ENCODE results near the gene ADCK2.
"Not testable (repeated sequence)": the region's sequence is repeated elsewhere in the genome, so short reads cannot be mapped to it uniquely, and the experiment has no call there.

Gene ADCK2

GRCh38 chr7:140696680-140697446, 24.1 kb downstream of the ADCK2 start, which contains the start of gene NDUFB2:
NDUFB2 (plus strand) TSS chr7:140696708; CDS start chr7:140696745, 37 bp downstream.
- DNase-seq, result peak; percentile 79

DNA sequence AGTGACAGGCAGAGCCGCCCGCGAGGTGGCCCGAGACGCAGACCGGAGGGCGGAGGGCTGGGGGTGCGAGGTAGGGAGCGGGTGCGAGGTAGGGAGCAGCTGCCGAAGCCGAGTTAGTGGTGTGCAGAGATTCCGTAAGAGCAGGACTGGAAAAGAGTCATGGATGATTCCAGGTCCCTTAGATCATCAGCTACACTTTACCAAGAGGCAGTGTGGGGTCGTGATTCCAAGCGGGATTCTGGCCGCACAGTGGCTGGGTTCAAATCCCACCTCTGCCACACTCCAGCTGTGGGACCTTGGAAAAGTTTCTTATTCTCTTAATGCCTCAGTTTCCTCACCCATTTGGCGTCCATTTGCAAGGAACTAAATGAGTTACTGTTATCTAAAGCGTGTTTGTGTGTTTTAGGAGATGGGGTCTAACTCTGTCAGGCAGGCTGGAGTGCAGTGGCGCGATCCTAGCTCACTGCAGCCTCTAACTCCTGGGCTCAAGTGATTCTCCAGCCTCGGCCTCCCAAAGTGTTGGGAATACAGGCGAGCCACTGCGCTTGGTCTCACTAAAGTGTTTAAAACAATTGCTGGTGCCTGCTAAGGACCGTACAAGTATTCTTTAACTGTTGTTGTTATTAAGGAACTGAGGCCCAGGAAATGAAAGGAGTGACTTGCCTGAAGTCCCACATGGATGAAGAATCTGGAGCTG, 24.9 kb downstream of the ADCK2 start:
- DNase-seq, result no peak

DNA sequence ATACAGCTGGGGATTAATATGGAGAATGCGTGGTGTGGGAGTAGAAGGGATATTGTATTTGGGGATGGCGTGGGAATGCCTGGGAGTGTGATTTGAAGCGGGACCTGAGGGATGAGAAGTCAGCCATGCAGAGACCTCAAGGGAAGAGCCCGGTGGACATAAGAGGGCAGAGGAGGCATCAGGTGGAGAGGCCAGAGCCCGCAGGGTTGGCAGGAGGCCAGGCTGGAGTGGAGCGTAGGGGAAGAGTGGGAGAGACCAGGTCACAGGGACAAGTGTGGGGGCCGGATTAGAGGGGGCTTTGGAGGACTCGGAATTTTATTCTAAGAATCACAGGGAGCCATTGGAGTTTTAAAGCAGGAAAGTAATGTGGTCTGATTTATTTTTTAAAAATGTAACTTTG, 25.7 kb downstream of the ADCK2 start:
- DNase-seq, result no peak

DNA sequence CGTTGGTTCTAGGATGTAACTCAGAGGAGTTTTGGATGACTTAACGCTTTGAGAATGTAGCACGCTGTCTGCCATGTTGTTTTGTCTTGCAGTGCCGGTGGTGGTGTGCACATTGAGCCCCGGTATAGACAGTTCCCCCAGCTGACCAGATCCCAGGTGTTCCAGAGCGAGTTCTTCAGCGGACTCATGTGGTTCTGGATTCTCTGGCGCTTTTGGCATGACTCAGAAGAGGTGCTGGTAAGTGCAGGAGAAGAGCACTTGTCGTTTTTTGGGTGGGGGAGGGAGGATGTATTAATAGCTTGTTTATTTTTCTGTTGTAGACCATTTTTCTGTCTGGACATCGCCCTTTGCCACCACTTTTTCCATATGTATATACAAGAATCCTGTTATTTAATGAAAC, 30.0 kb downstream of the ADCK2 start:
- no peak for DNase-seq

DNA sequence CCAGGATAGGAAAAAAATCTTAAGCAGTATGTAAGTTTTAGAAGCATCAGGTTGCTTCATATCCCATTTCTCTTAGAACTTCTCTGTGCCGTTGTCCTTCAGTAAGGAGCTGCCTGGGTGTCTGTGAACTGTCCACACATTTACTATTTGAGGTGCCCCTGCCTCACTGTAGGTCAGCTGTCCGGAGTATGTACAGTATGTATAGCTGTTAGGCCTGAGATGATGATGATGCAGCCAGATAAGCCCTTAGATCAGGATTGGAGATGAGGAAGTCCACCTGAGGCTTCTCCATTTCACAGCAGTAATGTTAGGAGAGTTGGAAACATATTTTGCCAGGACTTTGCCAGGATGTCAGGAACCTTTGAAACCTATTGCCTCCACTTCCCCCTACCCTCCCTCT, 31.5 kb downstream of the ADCK2 start:
- no peak for DNase-seq

GRCh38 chr7:140707132-140707531, 34.4 kb downstream of the ADCK2 start:
- DNase-seq, result no peak

- not testable (repeated sequence) for DNase-seq
These were observed 36.0 kb downstream of the ADCK2 start for GRCh38 chr7:140708764-140709163.

GRCh38 chr7:140712392-140712791, 39.6 kb downstream of the ADCK2 start:
- DNase-seq, result not testable (repeated sequence)

- DNase-seq, result no peak
These were observed 41.7 kb downstream of the ADCK2 start for GRCh38 chr7:140714331-140715040.

GRCh38 chr7:140719721-140720120, 47.0 kb downstream of the ADCK2 start:
- DNase-seq, result no peak

DNA sequence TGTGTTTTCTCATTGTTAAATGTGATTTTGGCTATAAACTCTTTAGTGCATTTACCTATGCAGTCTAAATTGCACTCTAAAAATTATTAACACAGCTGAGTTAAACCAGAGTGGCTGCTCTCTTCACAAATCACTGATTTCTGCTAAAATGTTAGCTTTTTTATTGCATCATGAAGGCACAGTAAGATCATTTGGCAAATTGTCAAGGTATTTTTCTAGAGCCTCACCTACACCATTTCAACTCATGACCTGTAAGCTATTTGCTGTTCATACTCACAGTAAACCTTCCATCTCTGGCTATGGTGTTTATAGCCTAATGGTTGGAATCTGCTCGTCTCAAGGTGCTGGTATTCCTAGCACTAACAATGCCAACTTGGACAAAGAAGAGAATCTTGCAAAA, 49.5 kb downstream of the ADCK2 start:
- DNase-seq, result no peak

DNA sequence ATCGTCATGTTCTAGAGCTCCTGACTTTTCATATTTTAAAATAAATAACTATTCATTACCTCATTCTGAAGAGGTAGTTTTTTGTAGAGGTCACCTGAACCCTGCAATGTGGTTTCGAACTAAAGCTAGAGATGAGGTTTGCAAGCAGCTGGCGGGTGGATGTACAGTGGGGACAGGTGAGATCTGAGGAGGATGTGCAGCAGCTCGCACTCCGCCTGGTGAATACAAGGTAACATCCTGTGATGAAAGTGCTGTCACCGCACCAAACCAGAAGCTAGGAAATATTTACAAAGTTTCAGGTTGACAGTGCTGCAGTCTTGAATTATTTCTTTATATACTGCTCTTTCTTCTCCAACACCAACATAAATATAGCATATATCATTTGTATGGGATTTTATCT, 50.3 kb downstream of the ADCK2 start:
- DNase-seq, result no peak

GRCh38 chr7:140723574-140723973, 50.8 kb downstream of the ADCK2 start:
- no peak for DNase-seq

DNA sequence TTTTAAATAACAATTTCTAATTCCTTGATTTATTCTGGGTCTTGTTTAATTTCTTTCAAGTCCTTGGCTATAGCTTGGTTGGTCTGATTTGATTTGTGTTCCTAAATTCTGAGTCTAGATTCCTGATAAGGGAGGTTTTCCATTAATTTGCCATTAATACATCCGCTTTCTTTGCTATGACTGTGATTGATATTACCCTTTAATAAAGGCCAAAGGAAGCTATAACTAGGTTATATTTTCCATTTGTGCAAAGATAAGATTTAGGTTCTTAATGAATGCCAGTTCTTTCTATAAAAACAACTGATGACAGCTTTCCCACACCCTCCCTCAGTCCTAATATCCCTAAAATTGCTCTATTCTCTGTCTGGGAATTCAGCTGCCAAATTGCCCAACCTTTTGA, 52.0 kb downstream of the ADCK2 start:
- no peak for DNase-seq

GRCh38 chr7:140726281-140726680, 53.5 kb downstream of the ADCK2 start:
- DNase-seq, result peak; percentile 14

DNA sequence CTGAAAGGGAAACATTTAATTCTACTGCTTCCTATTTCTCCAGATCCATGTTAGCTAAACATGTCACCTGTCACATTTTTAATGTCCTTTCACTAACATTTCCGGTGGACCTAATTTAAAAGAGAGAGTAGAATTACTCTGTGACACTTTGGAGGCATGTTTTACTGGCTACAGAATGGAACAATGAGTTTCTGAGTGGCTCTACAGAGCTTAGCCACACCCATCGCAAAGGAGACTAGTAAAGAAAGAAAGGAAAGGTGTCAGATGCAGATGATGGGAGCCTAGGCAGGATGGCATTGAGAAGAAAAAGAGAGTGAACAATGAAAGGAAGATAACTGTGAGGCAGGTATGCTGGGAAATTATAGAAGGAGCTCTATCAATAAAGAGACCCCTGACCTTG, 59.7 kb downstream of the ADCK2 start:
- DNase-seq, result no peak

DNA sequence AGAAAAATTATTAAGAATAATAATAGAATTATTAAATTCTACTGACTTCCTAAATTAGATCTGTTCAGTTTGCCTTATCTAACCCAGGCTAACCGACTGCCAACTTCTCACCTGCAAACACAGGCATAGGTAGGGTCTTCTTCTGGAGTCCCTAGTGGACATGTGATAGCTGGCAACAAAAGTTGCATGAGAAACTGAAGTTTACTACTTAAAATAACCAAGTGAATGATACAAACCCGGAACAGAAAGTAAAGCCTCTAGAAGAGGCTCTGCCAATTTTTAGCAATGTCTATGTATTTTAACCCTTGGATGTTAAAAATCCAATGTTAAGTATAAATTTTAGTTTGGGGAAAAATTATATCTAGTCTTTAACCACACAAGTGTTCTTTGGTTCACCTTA, 61.4 kb downstream of the ADCK2 start:
- no peak for DNase-seq

- DNase-seq, result no peak
These were observed 62.0 kb downstream of the ADCK2 start for GRCh38 chr7:140734729-140735128.

DNA sequence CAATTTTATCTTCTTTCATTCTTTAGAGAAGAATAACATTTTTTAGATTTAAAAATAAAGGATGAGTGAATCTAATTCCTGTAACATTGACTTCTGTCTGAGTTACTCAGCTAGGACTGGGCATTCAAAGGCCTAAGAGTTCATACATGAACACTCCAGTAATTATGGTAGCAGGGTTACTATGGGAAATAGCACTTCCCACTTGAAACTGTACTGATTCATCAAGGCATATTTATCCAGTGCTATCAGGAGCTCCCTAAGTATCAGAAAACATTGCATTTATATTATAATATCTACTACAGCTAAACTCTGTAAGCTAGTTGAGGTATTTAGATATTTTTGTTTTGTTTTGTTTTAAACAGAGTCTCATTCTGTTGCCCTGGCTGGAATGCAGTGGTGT, 65.5 kb downstream of the ADCK2 start:
- DNase-seq, result no peak

DNA sequence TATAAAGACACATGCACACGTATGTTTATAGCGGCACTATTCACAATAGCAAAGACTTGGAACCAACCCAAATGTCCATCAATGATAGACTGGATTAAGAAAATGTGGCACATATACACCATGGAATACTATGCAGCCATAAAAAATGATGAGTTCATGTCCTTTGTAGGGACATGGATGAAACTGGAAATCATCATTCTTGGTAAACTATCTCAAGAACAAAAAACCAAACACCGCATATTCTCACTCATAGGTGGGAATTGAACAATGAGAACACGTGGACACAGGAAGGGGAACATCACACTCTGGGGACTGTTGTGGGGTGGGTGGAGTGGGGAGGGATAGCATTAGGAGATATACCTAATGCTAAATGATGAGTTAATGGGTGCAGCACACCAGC, 70.5 kb downstream of the ADCK2 start:
- not testable (repeated sequence) for DNase-seq

DNA sequence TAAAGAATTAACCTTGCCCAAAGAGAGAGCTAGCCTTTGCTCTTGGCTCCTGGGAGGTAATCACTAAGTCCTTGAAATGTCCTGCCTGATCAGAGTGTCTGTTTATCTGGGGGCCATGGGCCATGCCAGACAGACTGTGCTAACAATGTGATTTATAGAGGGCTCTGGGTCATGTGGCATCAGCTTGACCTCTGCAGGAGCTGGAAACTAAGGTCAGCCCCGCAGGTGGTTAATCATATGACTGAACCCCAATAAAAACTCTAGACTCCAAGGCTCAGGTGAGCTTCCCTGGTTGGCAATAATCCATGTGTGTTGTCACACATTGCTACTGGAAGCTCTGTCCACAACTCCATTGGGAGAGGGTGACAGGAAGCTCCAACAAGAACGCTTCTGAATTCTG, 71.3 kb downstream of the ADCK2 start:
- no peak for DNase-seq
